ENCODE results near the gene TSC2. TPM values are rescaled to one million over a fixed set of nuclear protein-coding genes. Genes with fewer than 3 reads are reported as not detected.
A peak's percentile ranks its signal among the peaks of the same experiment; 100 is the strongest.

The TSC2 gene
- total RNA-seq, 1 donor from 2014 or later = 49.5 TPM

GRCh38 chr16:2043667-2044451 lies 3.9 kb upstream of the TSC2 start:
- peak; percentile 1 for ATAC-seq

- peak; percentile 3 for ATAC-seq
Observed at GRCh38 chr16:2044541-2044940, 3.2 kb upstream of the TSC2 start.

- no peak for ATAC-seq
Observed at GRCh38 chr16:2045965-2046892, 1.6 kb upstream of the TSC2 start.

- ATAC-seq = no peak
Observed at GRCh38 chr16:2046893-2047329, 874 bp upstream of the TSC2 start.

GRCh38 chr16:2048116-2048543 lies 345 bp downstream of the TSC2 start:
- peak; percentile 25 for ATAC-seq

- no peak for ATAC-seq
Observed at GRCh38 chr16:2053211-2053610, 5.4 kb downstream of the TSC2 start.

- peak; percentile 6 for ATAC-seq
Observed at GRCh38 chr16:2053897-2054296, 6.1 kb downstream of the TSC2 start.

- no peak for ATAC-seq
Observed at GRCh38 chr16:2054543-2055245, 6.9 kb downstream of the TSC2 start.

- ATAC-seq = no peak
Observed at GRCh38 chr16:2056077-2056476, 8.3 kb downstream of the TSC2 start.

- peak; percentile 31 for ATAC-seq
Observed at GRCh38 chr16:2056681-2057407, 9.1 kb downstream of the TSC2 start.

GRCh38 chr16:2057438-2057837 lies 9.7 kb downstream of the TSC2 start:
- ATAC-seq = no peak

GRCh38 chr16:2058420-2058819 lies 10.6 kb downstream of the TSC2 start:
- ATAC-seq = no peak

- ATAC-seq = no peak
Observed at GRCh38 chr16:2058872-2059271, 11.1 kb downstream of the TSC2 start.

- ATAC-seq = no peak
Observed at GRCh38 chr16:2060346-2060745, 12.6 kb downstream of the TSC2 start.

GRCh38 chr16:2061023-2061422 lies 13.2 kb downstream of the TSC2 start:
- no peak for ATAC-seq

GRCh38 chr16:2061526-2061925 lies 13.7 kb downstream of the TSC2 start:
- ATAC-seq = peak; percentile 7

GRCh38 chr16:2062801-2063200 lies 15.0 kb downstream of the TSC2 start:
- ATAC-seq = peak; percentile 5

- ATAC-seq = no peak
Observed at GRCh38 chr16:2063861-2064260, 16.1 kb downstream of the TSC2 start.

- no peak for ATAC-seq
Observed at GRCh38 chr16:2064368-2064945, 16.7 kb downstream of the TSC2 start.

- no peak for ATAC-seq
Observed at GRCh38 chr16:2066139-2066538, 18.4 kb downstream of the TSC2 start.

GRCh38 chr16:2070576-2071453 lies 23.0 kb downstream of the TSC2 start:
- ATAC-seq = peak; percentile 53

All from esophagus mucosa (tissue), 1 donor.